ENCODE data around the gene VWA7.

VWA7 gene

DNA sequence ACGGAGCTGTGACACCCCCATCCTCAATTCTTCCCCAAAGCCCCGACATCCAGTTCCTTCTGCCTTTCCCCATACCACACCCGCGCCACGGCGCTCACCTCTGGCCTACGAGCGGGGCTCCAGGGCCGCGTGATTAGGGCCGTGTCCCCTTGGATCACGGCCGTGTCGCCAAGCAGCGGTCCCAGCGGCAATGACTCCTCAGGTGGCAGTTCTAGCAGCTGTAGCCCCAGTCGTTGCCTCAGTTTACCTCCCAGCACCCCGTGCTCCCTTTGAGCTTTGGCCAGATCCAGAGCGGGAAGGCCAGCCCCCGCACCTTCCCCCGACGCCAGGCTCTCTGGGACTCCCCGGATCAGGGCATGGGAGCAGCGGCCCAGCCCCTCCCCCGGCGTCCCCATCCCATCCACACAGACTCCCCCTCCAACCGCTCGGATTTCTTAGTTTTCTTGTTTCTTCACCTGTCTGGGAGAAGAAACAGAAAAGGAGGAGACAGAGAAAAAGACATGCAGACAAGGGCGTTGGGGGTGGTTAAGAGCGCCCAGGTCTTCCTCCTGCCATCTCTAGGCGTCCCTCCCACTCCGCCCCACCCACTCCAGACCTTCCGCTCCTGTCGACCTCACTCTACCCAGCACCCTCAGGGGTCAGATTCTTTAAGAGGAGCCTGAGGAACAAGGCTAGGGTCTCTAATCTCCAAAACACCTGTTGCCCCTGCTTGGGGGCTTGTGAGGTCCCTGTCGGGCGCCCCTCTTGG is 48.2 kb downstream of the VWA7 start, which contains the start of gene DDAH2:
Gene DDAH2, minus strand, starts transcription at position 533 of the 748 bp plus-strand sequence. Its CDS starts 138 bp downstream, at position 395.
- Histone ChIP-seq H3K36me3 (ENCODE audit: low read depth) (peaks cover 38% of the 10 kb centered on the region), H3K9me3 (ENCODE audit: severe bottlenecking) (no peaks in the 10 kb centered on the region), H3K27ac (ENCODE audit: poor library complexity, severe bottlenecking) (peak within 1 kb of the TSS; percentile 63), H3K27me3 (ENCODE audit: insufficient read depth, poor library complexity, severe bottlenecking) (no peaks in the 10 kb centered on the region), H3K4me3 (ENCODE audit: severe bottlenecking) (peak within 1 kb of the TSS; percentile 66), H3K4me1 (ENCODE audit: insufficient read depth, poor library complexity, severe bottlenecking) (peaks cover 6% of the 10 kb centered on the region)
- TF ChIP-seq, protein P1, sequence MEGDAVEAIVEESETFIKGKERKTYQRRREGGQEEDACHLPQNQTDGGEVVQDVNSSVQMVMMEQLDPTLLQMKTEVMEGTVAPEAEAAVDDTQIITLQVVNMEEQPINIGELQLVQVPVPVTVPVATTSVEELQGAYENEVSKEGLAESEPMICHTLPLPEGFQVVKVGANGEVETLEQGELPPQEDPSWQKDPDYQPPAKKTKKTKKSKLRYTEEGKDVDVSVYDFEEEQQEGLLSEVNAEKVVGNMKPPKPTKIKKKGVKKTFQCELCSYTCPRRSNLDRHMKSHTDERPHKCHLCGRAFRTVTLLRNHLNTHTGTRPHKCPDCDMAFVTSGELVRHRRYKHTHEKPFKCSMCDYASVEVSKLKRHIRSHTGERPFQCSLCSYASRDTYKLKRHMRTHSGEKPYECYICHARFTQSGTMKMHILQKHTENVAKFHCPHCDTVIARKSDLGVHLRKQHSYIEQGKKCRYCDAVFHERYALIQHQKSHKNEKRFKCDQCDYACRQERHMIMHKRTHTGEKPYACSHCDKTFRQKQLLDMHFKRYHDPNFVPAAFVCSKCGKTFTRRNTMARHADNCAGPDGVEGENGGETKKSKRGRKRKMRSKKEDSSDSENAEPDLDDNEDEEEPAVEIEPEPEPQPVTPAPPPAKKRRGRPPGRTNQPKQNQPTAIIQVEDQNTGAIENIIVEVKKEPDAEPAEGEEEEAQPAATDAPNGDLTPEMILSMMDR (IDR thresholded peaks at IDR 0.05; ENCODE audit: poor library complexity, severe bottlenecking), result no peak
- no peak for DNase-seq (ENCODE audit: low spot score)
- ATAC-seq (ENCODE audit: low read depth), result peak; percentile 29

DNA sequence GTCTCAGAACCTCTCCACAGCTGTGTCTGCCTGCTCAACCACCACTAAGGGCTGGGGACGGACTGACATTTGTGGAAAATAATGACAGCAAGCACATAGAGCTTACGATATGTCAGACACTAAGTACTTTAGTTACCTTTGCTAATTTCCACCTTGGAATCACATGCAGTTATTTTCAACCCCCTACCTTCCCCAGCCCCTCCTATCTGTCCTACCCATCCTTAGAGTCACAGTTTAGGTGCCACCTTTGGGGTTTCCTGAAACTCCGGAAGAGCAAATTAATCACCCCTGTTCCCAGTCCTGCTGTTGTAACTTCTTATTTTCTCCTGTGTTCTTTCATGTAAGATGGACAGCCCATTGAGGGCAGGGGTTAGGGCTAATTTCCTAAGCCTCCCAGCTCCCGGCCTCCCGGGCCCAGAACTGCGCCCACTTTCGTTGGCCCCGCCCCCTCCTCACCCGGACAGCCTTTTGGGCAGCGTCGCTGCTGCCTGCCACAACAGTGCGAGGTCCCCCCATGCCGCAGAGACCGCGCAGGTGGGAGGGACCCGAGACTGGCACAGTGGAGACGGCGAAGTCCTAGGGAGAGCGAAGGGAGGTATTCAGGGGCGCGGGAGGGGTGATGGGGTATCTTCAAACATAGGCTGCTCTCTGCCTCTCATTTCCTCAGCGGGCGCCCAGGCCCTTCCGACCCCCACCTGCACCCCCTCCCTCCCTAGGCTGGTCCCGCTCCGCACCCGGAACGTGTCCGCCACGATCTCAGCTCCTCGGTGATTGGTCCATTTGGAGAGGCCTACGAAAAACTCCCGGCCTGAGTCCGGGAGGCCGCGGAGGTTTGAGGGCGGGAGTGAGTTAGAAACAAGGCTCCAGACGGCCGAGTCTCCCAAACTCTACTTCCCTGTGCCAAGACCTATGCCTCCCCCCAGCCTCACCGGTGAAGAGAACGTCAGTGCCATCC is 49.1 kb downstream of the VWA7 start:
- Histone ChIP-seq H3K4me3 (ENCODE audit: severe bottlenecking) (no peak overlapping the region), H3K27ac (ENCODE audit: poor library complexity, severe bottlenecking) (no peak overlapping the region), H3K36me3 (ENCODE audit: low read depth) (peaks cover 28% of the 10 kb centered on the region), H3K27me3 (ENCODE audit: insufficient read depth, poor library complexity, severe bottlenecking) (no peaks in the 10 kb centered on the region), H3K9me3 (ENCODE audit: severe bottlenecking) (no peaks in the 10 kb centered on the region), H3K4me1 (ENCODE audit: insufficient read depth, poor library complexity, severe bottlenecking) (peaks cover 3% of the 10 kb centered on the region)
- ATAC-seq (ENCODE audit: low read depth), result no peak
- DNase-seq (ENCODE audit: low spot score), result no peak
- TF ChIP-seq, protein P1 (IDR thresholded peaks at IDR 0.05; ENCODE audit: poor library complexity, severe bottlenecking), result no peak

DNA sequence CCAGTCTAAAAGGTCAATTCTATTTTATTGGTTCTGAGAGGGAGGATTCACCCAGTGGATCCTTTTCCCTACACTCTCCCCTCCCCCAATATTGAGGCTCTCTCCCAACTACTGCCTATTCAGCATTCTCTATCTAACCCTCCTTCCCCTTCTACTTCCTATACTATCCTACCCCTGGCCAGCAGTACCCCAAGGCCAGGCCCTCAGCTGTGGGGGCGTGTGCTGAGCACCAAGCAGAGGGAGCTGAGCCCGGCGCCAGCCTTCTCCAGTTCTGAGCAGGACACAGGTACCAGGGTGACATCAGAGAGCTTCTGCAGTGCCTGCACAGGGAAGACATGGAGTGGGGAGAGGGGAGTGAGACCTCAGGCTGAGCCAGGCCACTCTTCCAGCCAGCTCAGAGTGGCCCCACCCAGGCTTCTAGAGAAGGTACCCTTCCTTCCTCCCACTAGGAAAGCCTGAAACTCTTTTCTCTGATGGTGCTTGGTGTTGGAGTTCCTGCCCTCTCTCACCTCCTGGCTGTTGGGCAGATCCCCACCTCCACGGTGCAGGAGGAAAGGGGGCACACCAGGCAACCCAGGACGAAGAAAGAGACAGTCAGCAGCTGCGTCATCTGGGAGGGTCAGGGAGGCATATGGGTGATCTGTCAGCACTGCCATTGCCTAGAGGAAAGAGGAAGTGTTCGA is 50.0 kb downstream of the VWA7 start:
- ATAC-seq (ENCODE audit: low read depth) (no peak), DNase-seq (ENCODE audit: low spot score) (no peak)
- no peaks in the 10 kb centered on the region for H3K27me3 ChIP-seq (ENCODE audit: insufficient read depth, poor library complexity, severe bottlenecking)
- peaks cover 3% of the 10 kb centered on the region for H3K4me1 ChIP-seq (ENCODE audit: insufficient read depth, poor library complexity, severe bottlenecking)
- TF ChIP-seq, protein P1 (IDR thresholded peaks at IDR 0.05; ENCODE audit: poor library complexity, severe bottlenecking), result no peak
- H3K36me3 ChIP-seq (ENCODE audit: low read depth), result peaks cover 20% of the 10 kb centered on the region
- no peak overlapping the region for H3K27ac ChIP-seq (ENCODE audit: poor library complexity, severe bottlenecking)
- no peaks in the 10 kb centered on the region for H3K9me3 ChIP-seq (ENCODE audit: severe bottlenecking)
- H3K4me3 ChIP-seq (ENCODE audit: severe bottlenecking), result no peak overlapping the region

DNA sequence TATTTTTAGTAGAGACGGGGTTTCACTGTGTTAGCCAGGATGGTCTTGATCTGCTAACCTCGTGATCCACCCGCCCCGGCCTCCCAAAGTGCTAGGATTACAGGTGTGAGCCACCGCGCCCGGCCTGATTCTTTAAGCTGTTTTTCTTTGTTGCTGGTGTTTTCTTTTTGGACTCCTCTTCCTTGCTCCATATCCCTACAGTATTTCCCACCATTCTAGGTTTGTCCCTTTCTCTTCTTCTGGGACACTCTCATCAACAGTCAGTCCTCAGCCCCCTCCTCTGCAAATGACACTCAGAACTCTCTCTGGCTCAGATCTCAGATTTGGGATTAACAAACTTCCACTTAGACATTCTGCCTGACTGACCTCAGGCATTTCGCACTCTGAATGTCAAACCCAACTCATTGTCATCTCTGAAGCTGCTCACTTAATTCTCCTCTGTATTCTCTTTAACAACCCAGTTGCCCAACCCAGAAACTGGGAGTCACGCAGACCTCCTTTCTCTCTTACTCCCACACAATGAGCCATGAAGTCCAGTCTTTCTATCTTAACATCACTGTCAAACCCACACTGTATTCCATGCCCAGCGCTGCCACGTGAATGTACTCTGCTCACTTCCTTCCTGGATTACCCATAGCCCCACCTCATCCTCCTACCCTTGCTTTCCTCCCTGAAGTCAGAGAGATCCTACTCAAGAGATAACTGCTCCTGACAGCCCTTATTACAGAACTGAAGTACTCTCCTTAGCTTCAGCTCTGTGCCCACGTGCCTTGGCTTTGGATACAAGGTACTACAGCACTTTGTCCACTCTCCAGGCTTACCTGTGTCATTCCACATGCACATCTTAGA is 51.4 kb downstream of the VWA7 start:
- TF ChIP-seq, protein P1 (IDR thresholded peaks at IDR 0.05; ENCODE audit: poor library complexity, severe bottlenecking), result no peak
- DNase-seq (ENCODE audit: low spot score) (no peak), ATAC-seq (ENCODE audit: low read depth) (no peak)
- Histone ChIP-seq H3K9me3 (ENCODE audit: severe bottlenecking) (no peaks in the 10 kb centered on the region), H3K4me1 (ENCODE audit: insufficient read depth, poor library complexity, severe bottlenecking) (peaks cover 3% of the 10 kb centered on the region), H3K4me3 (ENCODE audit: severe bottlenecking) (no peak overlapping the region), H3K27ac (ENCODE audit: poor library complexity, severe bottlenecking) (no peak overlapping the region), H3K36me3 (ENCODE audit: low read depth) (peaks cover 6% of the 10 kb centered on the region), H3K27me3 (ENCODE audit: insufficient read depth, poor library complexity, severe bottlenecking) (no peaks in the 10 kb centered on the region)

All from RWPE2 (cell line).